ENCODE results near the gene PHF19.
A peak's percentile ranks its signal among the peaks of the same experiment; 100 is the strongest.

PHF19 gene

GRCh38 chr9:120886490-120886967, 9.5 kb upstream of the PHF19 start:
- H3K4me1 ChIP-seq (ENCODE audit: insufficient read depth, poor library complexity, severe bottlenecking): no peaks in the 10 kb centered on the region
- no peaks in the 10 kb centered on the region for H3K27me3 ChIP-seq (ENCODE audit: insufficient read depth, poor library complexity, severe bottlenecking)
- no peaks in the 10 kb centered on the region for H3K36me3 ChIP-seq (ENCODE audit: low read depth)
- DNase-seq (ENCODE audit: low spot score): no peak
- TF ChIP-seq CTCF (IDR thresholded peaks at IDR 0.05; ENCODE audit: poor library complexity, severe bottlenecking): no peak
- no peak overlapping the region for H3K4me3 ChIP-seq (ENCODE audit: severe bottlenecking)
- peak; percentile 29; the same call in 1 of the 3 replicates for ATAC-seq (ENCODE audit: low read depth)
- no peak overlapping the region for H3K27ac ChIP-seq (ENCODE audit: poor library complexity, severe bottlenecking)
- peaks cover 2% of the 10 kb centered on the region for H3K9me3 ChIP-seq (ENCODE audit: severe bottlenecking)

- DNase-seq (ENCODE audit: low spot score) (no peak), ATAC-seq (ENCODE audit: low read depth) (no peak)
- no peaks in the 10 kb centered on the region for H3K4me1 ChIP-seq (ENCODE audit: insufficient read depth, poor library complexity, severe bottlenecking)
- H3K9me3 ChIP-seq (ENCODE audit: severe bottlenecking): peaks cover 2% of the 10 kb centered on the region
- no peak overlapping the region for H3K4me3 ChIP-seq (ENCODE audit: severe bottlenecking)
- no peaks in the 10 kb centered on the region for H3K36me3 ChIP-seq (ENCODE audit: low read depth)
- TF ChIP-seq CTCF (IDR thresholded peaks at IDR 0.05; ENCODE audit: poor library complexity, severe bottlenecking): no peak
- H3K27me3 ChIP-seq (ENCODE audit: insufficient read depth, poor library complexity, severe bottlenecking): no peaks in the 10 kb centered on the region
- no peak overlapping the region for H3K27ac ChIP-seq (ENCODE audit: poor library complexity, severe bottlenecking)
These were observed 9.0 kb upstream of the PHF19 start for GRCh38 chr9:120885958-120886357.

- Histone ChIP-seq H3K27me3 (ENCODE audit: insufficient read depth, poor library complexity, severe bottlenecking) (no peaks in the 10 kb centered on the region), H3K4me3 (ENCODE audit: severe bottlenecking) (no peak overlapping the region), H3K9me3 (ENCODE audit: severe bottlenecking) (peaks cover 2% of the 10 kb centered on the region), H3K27ac (ENCODE audit: poor library complexity, severe bottlenecking) (no peak overlapping the region), H3K4me1 (ENCODE audit: insufficient read depth, poor library complexity, severe bottlenecking) (no peaks in the 10 kb centered on the region), H3K36me3 (ENCODE audit: low read depth) (no peaks in the 10 kb centered on the region)
- DNase-seq (ENCODE audit: low spot score) (no peak), ATAC-seq (ENCODE audit: low read depth) (no peak)
- TF ChIP-seq CTCF (IDR thresholded peaks at IDR 0.05; ENCODE audit: poor library complexity, severe bottlenecking): no peak
These were observed 8.5 kb upstream of the PHF19 start for GRCh38 chr9:120885457-120885856.

GRCh38 chr9:120883608-120883996, 6.6 kb upstream of the PHF19 start:
- no peak overlapping the region for H3K27ac ChIP-seq (ENCODE audit: poor library complexity, severe bottlenecking)
- no peak overlapping the region for H3K4me3 ChIP-seq (ENCODE audit: severe bottlenecking)
- H3K4me1 ChIP-seq (ENCODE audit: insufficient read depth, poor library complexity, severe bottlenecking): no peaks in the 10 kb centered on the region
- DNase-seq (ENCODE audit: low spot score) (no peak), ATAC-seq (ENCODE audit: low read depth) (no peak)
- H3K9me3 ChIP-seq (ENCODE audit: severe bottlenecking): peaks cover 2% of the 10 kb centered on the region
- no peaks in the 10 kb centered on the region for H3K36me3 ChIP-seq (ENCODE audit: low read depth)
- no peaks in the 10 kb centered on the region for H3K27me3 ChIP-seq (ENCODE audit: insufficient read depth, poor library complexity, severe bottlenecking)
- no peak for TF ChIP-seq CTCF (IDR thresholded peaks at IDR 0.05; ENCODE audit: poor library complexity, severe bottlenecking)

GRCh38 chr9:120882935-120883607, 6.1 kb upstream of the PHF19 start:
- Histone ChIP-seq H3K27me3 (ENCODE audit: insufficient read depth, poor library complexity, severe bottlenecking) (no peaks in the 10 kb centered on the region), H3K9me3 (ENCODE audit: severe bottlenecking) (peaks cover 2% of the 10 kb centered on the region), H3K36me3 (ENCODE audit: low read depth) (no peaks in the 10 kb centered on the region), H3K27ac (ENCODE audit: poor library complexity, severe bottlenecking) (no peak overlapping the region), H3K4me1 (ENCODE audit: insufficient read depth, poor library complexity, severe bottlenecking) (no peaks in the 10 kb centered on the region), H3K4me3 (ENCODE audit: severe bottlenecking) (no peak overlapping the region)
- no peak for DNase-seq (ENCODE audit: low spot score)
- TF ChIP-seq CTCF (IDR thresholded peaks at IDR 0.05; ENCODE audit: poor library complexity, severe bottlenecking): no peak
- peak; percentile 30; the same call in 1 of the 3 replicates for ATAC-seq (ENCODE audit: low read depth)
